Body of pancreas (tissue), 4 donors: ENCODE measurements around the gene USB1.

Source experiments
- POLR2A ChIP-seq, 3 donors: fragments of 450-650 bp; IDR thresholded peaks; one replicate each; pipeline ENCODE4 v1.6.1; 2016; ENCODE audit warnings: antibody characterized with exemption in 3 of 3, mild to moderate bottlenecking in 2 of 3
- TF ChIP-seq, protein P1 (sequence below), 7 experiments: fragments of 450-650 bp in 4 of 7; fragments of 200-600 bp in 3 of 7; sonication (generic) in 3 of 7; IDR thresholded peaks; one replicate each; pipeline ENCODE4 v1.5.1; 2016 to 2019; ENCODE audit warnings: antibody characterized with exemption in 7 of 7

DNA sequence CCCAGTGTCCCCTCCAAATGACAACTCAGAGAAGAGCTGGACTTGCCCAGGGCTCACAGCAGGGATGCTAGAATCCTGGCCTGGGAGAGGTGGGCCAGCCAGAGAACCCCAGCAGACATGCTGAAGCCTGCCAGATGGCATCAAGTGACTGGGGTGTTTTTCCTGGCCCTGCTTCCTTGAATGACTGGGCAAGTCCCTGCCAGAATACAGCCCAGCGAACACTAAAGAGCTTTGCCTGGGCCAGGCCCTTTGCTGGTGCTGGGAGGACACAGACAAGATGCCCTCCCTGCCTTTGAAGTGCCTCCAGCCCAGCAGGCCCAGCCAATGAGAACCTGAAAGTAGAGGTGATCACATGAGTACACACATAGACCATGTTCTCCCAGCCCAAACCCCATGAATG, 12.3 kb upstream of the USB1 start:
- TF ChIP-seq, protein P1, sequence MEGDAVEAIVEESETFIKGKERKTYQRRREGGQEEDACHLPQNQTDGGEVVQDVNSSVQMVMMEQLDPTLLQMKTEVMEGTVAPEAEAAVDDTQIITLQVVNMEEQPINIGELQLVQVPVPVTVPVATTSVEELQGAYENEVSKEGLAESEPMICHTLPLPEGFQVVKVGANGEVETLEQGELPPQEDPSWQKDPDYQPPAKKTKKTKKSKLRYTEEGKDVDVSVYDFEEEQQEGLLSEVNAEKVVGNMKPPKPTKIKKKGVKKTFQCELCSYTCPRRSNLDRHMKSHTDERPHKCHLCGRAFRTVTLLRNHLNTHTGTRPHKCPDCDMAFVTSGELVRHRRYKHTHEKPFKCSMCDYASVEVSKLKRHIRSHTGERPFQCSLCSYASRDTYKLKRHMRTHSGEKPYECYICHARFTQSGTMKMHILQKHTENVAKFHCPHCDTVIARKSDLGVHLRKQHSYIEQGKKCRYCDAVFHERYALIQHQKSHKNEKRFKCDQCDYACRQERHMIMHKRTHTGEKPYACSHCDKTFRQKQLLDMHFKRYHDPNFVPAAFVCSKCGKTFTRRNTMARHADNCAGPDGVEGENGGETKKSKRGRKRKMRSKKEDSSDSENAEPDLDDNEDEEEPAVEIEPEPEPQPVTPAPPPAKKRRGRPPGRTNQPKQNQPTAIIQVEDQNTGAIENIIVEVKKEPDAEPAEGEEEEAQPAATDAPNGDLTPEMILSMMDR (IDR thresholded peaks at IDR 0.05) = no peak
- no peak for TF ChIP-seq POLR2A (IDR thresholded peaks at IDR 0.05)
